HEK293T (cell line): ENCODE data around the gene TBC1D14.
A peak's percentile ranks its signal among the peaks of the same experiment; 100 is the strongest.

Experiments
- CTCF ChIA-PET: fragments of 350-600 bp; formaldehyde crosslinking; extraction: SDS; loops from one replicate; lab custom pipeline; 2021; ENCODE audit warnings: antibody characterized with exemption, inconsistent platforms; lab: Yijun Ruan, JAX
- POLR2A ChIA-PET: fragments of 350-600 bp; formaldehyde crosslinking; extraction: SDS; loops from one replicate; lab custom pipeline; 2020; ENCODE audit warnings: antibody characterized with exemption, inconsistent platforms; lab: Yijun Ruan, JAX
- DNase-seq: peaks from one replicate; pipeline ENCODE4 v3.0.0; 2012; ENCODE audit warnings: mixed read lengths; ENCODE audit errors: extremely low spot score
- ARNT ChIP-seq: fragments of 450-650 bp; IDR thresholded peaks from 2 replicates; pipeline ENCODE4 v1.6.1; 2017; ENCODE audit warnings: mild to moderate bottlenecking
- BHLHE40 ChIP-seq: fragments of 450-650 bp; IDR thresholded peaks from 2 replicates; pipeline ENCODE4 v1.6.1; 2016; ENCODE audit warnings: mild to moderate bottlenecking, moderate library complexity, borderline replicate concordance
- CTBP1 ChIP-seq: fragments of 450-650 bp; IDR thresholded peaks from 2 replicates; pipeline ENCODE4 v1.6.1; 2016; ENCODE audit warnings: borderline replicate concordance
- ELF4 ChIP-seq: fragments of 450-650 bp; IDR thresholded peaks from 2 replicates; pipeline ENCODE4 v1.6.1; 2017; ENCODE audit warnings: antibody characterized with exemption
- FOXA1 ChIP-seq: fragments of 450-650 bp; IDR thresholded peaks from 2 replicates; pipeline ENCODE4 v1.6.1; 2016; ENCODE audit warnings: mild to moderate bottlenecking
- FOXK2 ChIP-seq: fragments of 450-650 bp; IDR thresholded peaks from 2 replicates; pipeline ENCODE4 v1.6.1; 2016; ENCODE audit warnings: mild to moderate bottlenecking
- FOXM1 ChIP-seq: fragments of 450-650 bp; IDR thresholded peaks from 2 replicates; pipeline ENCODE4 v1.6.1; 2017; ENCODE audit warnings: mild to moderate bottlenecking, borderline replicate concordance
- HDGF ChIP-seq: fragments of 450-650 bp; IDR thresholded peaks from 2 replicates; pipeline ENCODE4 v1.6.1; 2017; ENCODE audit warnings: antibody characterized with exemption, borderline replicate concordance
- L3MBTL2 ChIP-seq: fragments of 450-650 bp; conservative IDR thresholded peaks from 2 replicates; pipeline ENCODE4 v1.6.1; 2016; ENCODE audit warnings: mild to moderate bottlenecking
- LEF1 ChIP-seq: fragments of 450-650 bp; IDR thresholded peaks from 2 replicates; pipeline ENCODE4 v1.6.1; 2017; ENCODE audit warnings: mild to moderate bottlenecking, borderline replicate concordance
- NFRKB ChIP-seq: fragments of 450-650 bp; IDR thresholded peaks from 2 replicates; pipeline ENCODE4 v1.6.1; 2016; ENCODE audit warnings: mild to moderate bottlenecking, moderate library complexity
- SP1 ChIP-seq: fragments of 450-650 bp; IDR thresholded peaks from 2 replicates; pipeline ENCODE4 v1.6.1; 2017
- SUZ12 ChIP-seq: fragments of 450-650 bp; IDR thresholded peaks from 2 replicates; pipeline ENCODE4 v1.6.1; 2016; ENCODE audit warnings: mild to moderate bottlenecking
- TARDBP ChIP-seq: fragments of 450-650 bp; IDR thresholded peaks from 2 replicates; pipeline ENCODE4 v1.6.1; 2016
- ZNF384 ChIP-seq: fragments of 450-650 bp; IDR thresholded peaks from 2 replicates; pipeline ENCODE4 v1.6.1; 2016
- TF ChIP-seq, protein P1 (sequence below): fragments of 450-650 bp; IDR thresholded peaks from 2 replicates; pipeline ENCODE4 v1.6.1; 2016

Gene TBC1D14

DNA sequence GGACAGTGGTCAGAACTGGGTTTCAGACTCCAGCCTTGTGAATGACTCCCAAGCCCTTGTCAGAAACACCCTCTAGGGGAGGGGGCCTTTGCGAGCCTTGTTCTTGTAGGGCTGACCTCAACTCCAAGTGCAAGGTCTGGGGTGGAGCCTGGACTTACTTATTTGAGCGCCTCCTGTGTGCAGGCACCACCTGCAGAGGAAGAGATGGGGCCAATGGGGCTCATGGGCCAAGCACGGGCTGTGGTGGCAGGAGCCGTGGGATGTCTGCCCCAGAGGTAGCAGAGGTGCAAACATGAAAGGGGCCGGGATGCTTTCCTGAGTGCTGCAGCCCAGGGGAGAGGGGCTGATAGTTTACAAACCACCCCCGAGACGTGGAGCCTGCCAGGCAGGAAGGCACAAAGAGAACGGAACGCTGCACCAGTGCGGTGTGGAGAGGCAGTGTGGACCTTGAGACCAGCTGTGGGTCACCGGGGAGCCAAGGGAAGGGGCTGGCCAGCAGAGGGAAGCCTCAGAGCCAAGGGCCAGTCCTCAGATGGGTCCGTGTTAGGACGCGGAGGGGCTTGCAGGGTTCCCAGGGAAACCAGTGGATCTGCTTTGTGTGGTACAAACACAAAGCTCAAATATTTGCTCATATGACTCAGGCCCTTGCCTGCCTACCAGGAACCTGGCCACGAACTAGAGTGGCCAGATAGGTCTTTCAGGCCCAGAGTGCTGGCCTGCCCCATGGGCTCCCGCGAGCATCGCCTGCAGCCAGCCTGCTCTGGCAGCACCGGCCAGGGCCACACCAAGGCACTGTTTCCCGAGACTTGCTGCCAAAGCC lies 124.8 kb downstream of the TBC1D14 start:
- TF ChIP-seq L3MBTL2, result no peak
- no peak for TF ChIP-seq ARNT
- TF ChIP-seq CTBP1, result no peak
- no peak for TF ChIP-seq FOXK2
- TF ChIP-seq SP1, result no peak
- no peak for TF ChIP-seq SUZ12
- no peak for TF ChIP-seq ZNF384
- TF ChIP-seq LEF1, result no peak
- CTCF ChIA-PET, result interaction anchor here (1.1 kb wide), 1 partner anchor 18 kb away, joined by 3 read pairs; no protein-coding TSS in a partner anchor
- no peak for DNase-seq
- POLR2A ChIA-PET, result no interaction called here

DNA sequence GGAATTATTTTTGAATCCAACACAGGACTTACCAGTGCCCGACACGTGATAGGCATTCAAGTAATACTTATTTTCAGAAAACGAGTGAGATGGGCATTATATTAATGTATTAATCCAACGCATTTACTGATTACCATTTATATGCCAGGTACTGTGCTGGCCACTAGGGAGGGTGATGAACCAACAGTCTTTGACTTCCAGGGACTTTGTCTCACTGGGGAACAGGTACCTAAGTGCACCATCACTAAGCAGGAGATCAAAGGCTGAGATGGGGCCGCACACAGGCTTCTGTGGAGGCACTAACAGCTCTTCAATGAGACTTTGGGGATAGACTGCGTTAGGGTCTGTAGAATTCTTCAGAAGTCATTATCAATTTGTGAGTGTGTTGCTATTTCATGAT lies 127.8 kb downstream of the TBC1D14 start:
- TF ChIP-seq L3MBTL2 (no peak), SUZ12 (no peak), SP1 (no peak), FOXA1 (no peak), ELF4 (no peak), BHLHE40 (no peak), ZNF384 (no peak), FOXK2 (no peak), FOXM1 (no peak), NFRKB (no peak), HDGF (no peak), TARDBP (no peak), LEF1 (no peak), CTBP1 (no peak)
- TF ChIP-seq, protein P1, sequence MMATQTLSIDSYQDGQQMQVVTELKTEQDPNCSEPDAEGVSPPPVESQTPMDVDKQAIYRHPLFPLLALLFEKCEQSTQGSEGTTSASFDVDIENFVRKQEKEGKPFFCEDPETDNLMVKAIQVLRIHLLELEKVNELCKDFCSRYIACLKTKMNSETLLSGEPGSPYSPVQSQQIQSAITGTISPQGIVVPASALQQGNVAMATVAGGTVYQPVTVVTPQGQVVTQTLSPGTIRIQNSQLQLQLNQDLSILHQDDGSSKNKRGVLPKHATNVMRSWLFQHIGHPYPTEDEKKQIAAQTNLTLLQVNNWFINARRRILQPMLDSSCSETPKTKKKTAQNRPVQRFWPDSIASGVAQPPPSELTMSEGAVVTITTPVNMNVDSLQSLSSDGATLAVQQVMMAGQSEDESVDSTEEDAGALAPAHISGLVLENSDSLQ, result no peak
- POLR2A ChIA-PET, result no interaction called here
- CTCF ChIA-PET, result interaction anchor here (0.6 kb wide), 2 partner anchors 63 to 317 kb away, joined by 6 to 8 read pairs; no protein-coding TSS in a partner anchor
- no peak for DNase-seq

DNA sequence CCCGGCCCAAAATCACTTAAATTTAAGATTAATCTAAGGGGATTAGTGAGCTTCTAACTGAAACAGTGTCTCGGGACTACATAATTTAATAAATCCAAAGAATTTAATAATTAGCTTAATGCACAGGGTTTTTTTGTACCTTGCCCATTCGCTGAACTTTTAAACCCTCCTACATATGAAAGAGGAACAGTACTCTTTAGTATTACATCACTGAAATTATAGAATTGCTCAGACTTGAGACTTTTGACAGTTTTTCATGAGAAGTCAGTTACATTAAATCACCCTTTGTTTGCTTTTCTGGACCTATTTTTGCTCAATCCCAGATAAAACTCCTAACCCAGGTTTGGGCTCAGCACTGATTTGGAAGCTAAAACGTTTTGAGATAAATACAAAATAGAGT lies 131.1 kb downstream of the TBC1D14 start:
- ChIA-PET CTCF (interaction anchor here (1.4 kb wide), 1 partner anchor 32 kb away, joined by 5 read pairs; no protein-coding TSS in a partner anchor), POLR2A (interaction anchor here (7.8 kb wide), 1 partner anchor 27 kb away, joined by 67 read pairs; the partner anchor contains the start of gene GRPEL1)
- TF ChIP-seq ZNF384 (no peak), FOXM1 (no peak), L3MBTL2 (no peak)
- DNase-seq, result no peak

GRCh38 chr4:7041246-7041645 lies 131.6 kb downstream of the TBC1D14 start:
- no peak for DNase-seq
- TF ChIP-seq TARDBP, result no peak
- no peak for TF ChIP-seq HDGF
- no peak for TF ChIP-seq SP1
- no peak for TF ChIP-seq FOXA1
- TF ChIP-seq SUZ12, result no peak
- ChIA-PET POLR2A (interaction anchor here (7.8 kb wide), 1 partner anchor 27 kb away, joined by 67 read pairs; the partner anchor contains the start of gene GRPEL1), CTCF (interaction anchor here (1.4 kb wide), 1 partner anchor 31 kb away, joined by 5 read pairs; no protein-coding TSS in a partner anchor)

DNA sequence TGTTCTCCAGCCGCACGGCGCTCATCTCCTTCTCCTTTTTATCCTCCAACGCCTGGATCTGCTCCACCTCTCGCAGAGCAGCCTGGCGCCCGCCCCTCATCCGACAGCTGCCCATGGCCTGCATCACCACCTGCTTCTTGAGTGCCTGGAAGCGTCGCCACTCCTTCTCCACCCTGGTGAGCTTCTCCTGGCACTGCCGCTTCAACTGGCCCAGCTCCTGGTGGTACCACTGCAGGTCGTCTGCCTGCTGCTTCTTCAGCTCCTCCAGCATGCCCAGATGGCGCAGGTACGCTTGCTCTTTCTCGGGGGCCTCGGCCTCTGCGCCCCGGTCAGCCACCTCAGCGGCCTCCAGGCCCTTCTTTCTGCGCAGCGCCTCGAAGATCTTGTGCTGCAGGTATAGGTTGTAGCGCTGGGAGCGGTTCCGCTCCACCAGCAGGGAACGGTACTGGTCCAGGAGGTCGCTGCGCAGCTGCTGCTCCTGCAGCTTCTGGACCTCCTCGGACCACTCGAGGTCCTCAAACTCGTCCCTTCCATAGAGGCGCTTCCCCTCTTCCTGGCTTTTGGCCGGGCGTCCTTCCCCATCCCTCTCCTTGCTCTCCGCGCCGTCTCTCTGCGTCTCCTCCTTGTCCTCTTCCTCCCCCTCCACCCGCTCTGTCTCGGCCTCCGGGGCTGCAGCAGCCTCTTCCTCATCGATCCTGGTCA lies 132.3 kb downstream of the TBC1D14 start:
- DNase-seq, result no peak
- CTCF ChIA-PET, result interaction anchor here (1.1 to 1.4 kb wide), 2 partner anchors 11 to 30 kb away, joined by 4 to 5 read pairs; no protein-coding TSS in a partner anchor
- POLR2A ChIA-PET, result interaction anchor here (1.3 to 7.8 kb wide), 2 partner anchors 13 to 26 kb away, joined by 3 to 67 read pairs; partner anchors contain the start of gene GRPEL1
- no peak for TF ChIP-seq FOXK2

- ChIA-PET POLR2A (interaction anchor here (0.8 to 7.8 kb wide), 6 partner anchors 12 to 134 kb away, joined by 3 to 67 read pairs (median 4); partner anchors contain the start of genes GRPEL1 and TBC1D14), CTCF (interaction anchor here (0.6 to 1.5 kb wide), 7 partner anchors 12 to 68 kb away, joined by 3 to 14 read pairs (median 3); partner anchors contain the start of gene GRPEL1)
- TF ChIP-seq FOXK2 (no peak), L3MBTL2 (peak; percentile 73), FOXA1 (no peak), ELF4 (no peak), FOXM1 (no peak), BHLHE40 (no peak), SUZ12 (no peak), SP1 (no peak), TARDBP (no peak), LEF1 (no peak), ARNT (no peak), CTBP1 (no peak), HDGF (0 out of 2 replicates have a peak, but pooled peaks have one; percentile 77), ZNF384 (no peak), NFRKB (no peak)
- TF ChIP-seq, protein P1, result peak; percentile 74
- DNase-seq, result peak; percentile 100
Observed at GRCh38 chr4:7042503-7043283, 133.1 kb downstream of the TBC1D14 start.
